ENCODE data around the gene LPP.

LPP gene

GRCh38 chr3:188198001-188198400, 44.0 kb downstream of the LPP start:
- no peak for DNase-seq (ENCODE audit: extremely low spot score)
- ChIA-PET CTCF (no interaction called here), POLR2A (no interaction called here)
- TF ChIP-seq ARNT (IDR thresholded peaks at IDR 0.05) (no peak), LEF1 (IDR thresholded peaks at IDR 0.05; ENCODE audit: borderline replicate concordance) (no peak), TARDBP (IDR thresholded peaks at IDR 0.05) (no peak)

GRCh38 chr3:188198760-188199327, 44.9 kb downstream of the LPP start:
- POLR2A ChIA-PET: no interaction called here
- CTCF ChIA-PET: no interaction called here
- DNase-seq (ENCODE audit: extremely low spot score): no peak
- no peak for TF ChIP-seq SUZ12 (IDR thresholded peaks at IDR 0.05)
- TF ChIP-seq CTBP1 (IDR thresholded peaks at IDR 0.05; ENCODE audit: borderline replicate concordance): no peak
- TF ChIP-seq ELF4 (IDR thresholded peaks at IDR 0.05): no peak
- no peak for TF ChIP-seq PKNOX1 (IDR thresholded peaks at IDR 0.05)
- TF ChIP-seq HDGF (IDR thresholded peaks at IDR 0.05; ENCODE audit: borderline replicate concordance): no peak
- TF ChIP-seq FOXA1 (IDR thresholded peaks at IDR 0.05): no peak
- no peak for TF ChIP-seq NFRKB (IDR thresholded peaks at IDR 0.05)
- TF ChIP-seq SP1 (IDR thresholded peaks at IDR 0.05): no peak
- no peak for TF ChIP-seq FOXM1 (IDR thresholded peaks at IDR 0.05; ENCODE audit: borderline replicate concordance)

GRCh38 chr3:188199386-188199785, 45.4 kb downstream of the LPP start:
- POLR2A ChIA-PET: no interaction called here
- CTCF ChIA-PET: no interaction called here
- no peak for DNase-seq (ENCODE audit: extremely low spot score)
- TF ChIP-seq FOXM1 (IDR thresholded peaks at IDR 0.05; ENCODE audit: borderline replicate concordance) (no peak), NFRKB (IDR thresholded peaks at IDR 0.05) (no peak), LEF1 (IDR thresholded peaks at IDR 0.05; ENCODE audit: borderline replicate concordance) (no peak), TARDBP (IDR thresholded peaks at IDR 0.05) (no peak), SP1 (IDR thresholded peaks at IDR 0.05) (no peak), SUZ12 (IDR thresholded peaks at IDR 0.05) (no peak), FOXA1 (IDR thresholded peaks at IDR 0.05) (no peak), PKNOX1 (IDR thresholded peaks at IDR 0.05) (no peak), ARNT (IDR thresholded peaks at IDR 0.05) (no peak), FOXK2 (IDR thresholded peaks at IDR 0.05) (no peak), ZNF384 (IDR thresholded peaks at IDR 0.05) (no peak)

GRCh38 chr3:188200481-188200880, 46.5 kb downstream of the LPP start:
- TF ChIP-seq SP1 (IDR thresholded peaks at IDR 0.05) (no peak), FOXM1 (IDR thresholded peaks at IDR 0.05; ENCODE audit: borderline replicate concordance) (no peak), LEF1 (IDR thresholded peaks at IDR 0.05; ENCODE audit: borderline replicate concordance) (no peak), FOXA1 (IDR thresholded peaks at IDR 0.05) (no peak), ZNF384 (IDR thresholded peaks at IDR 0.05) (no peak), ELF4 (IDR thresholded peaks at IDR 0.05) (no peak), BHLHE40 (IDR thresholded peaks at IDR 0.05; ENCODE audit: borderline replicate concordance) (no peak), ARNT (IDR thresholded peaks at IDR 0.05) (no peak), L3MBTL2 (conservative IDR thresholded peaks at IDR 0.05) (no peak), HDGF (IDR thresholded peaks at IDR 0.05; ENCODE audit: borderline replicate concordance) (no peak), CTBP1 (IDR thresholded peaks at IDR 0.05; ENCODE audit: borderline replicate concordance) (no peak), PKNOX1 (IDR thresholded peaks at IDR 0.05) (no peak), TARDBP (IDR thresholded peaks at IDR 0.05) (no peak), SUZ12 (IDR thresholded peaks at IDR 0.05) (no peak), NFRKB (IDR thresholded peaks at IDR 0.05) (no peak), FOXK2 (IDR thresholded peaks at IDR 0.05) (no peak)
- no peak for DNase-seq (ENCODE audit: extremely low spot score)
- CTCF ChIA-PET: no interaction called here
- POLR2A ChIA-PET: no interaction called here

GRCh38 chr3:188202358-188203138, 48.6 kb downstream of the LPP start:
- ChIA-PET POLR2A (no interaction called here), CTCF (interaction anchor here (0.6 kb wide), 1 partner anchor 71 kb away, joined by 7 read pairs; no protein-coding TSS in a partner anchor)
- TF ChIP-seq SUZ12 (IDR thresholded peaks at IDR 0.05) (no peak), BHLHE40 (IDR thresholded peaks at IDR 0.05; ENCODE audit: borderline replicate concordance) (no peak), HDGF (IDR thresholded peaks at IDR 0.05; ENCODE audit: borderline replicate concordance) (no peak), NFRKB (IDR thresholded peaks at IDR 0.05) (no peak), FOXA1 (IDR thresholded peaks at IDR 0.05) (no peak), L3MBTL2 (conservative IDR thresholded peaks at IDR 0.05) (no peak), PKNOX1 (IDR thresholded peaks at IDR 0.05) (no peak), CTBP1 (IDR thresholded peaks at IDR 0.05; ENCODE audit: borderline replicate concordance) (no peak), FOXM1 (IDR thresholded peaks at IDR 0.05; ENCODE audit: borderline replicate concordance) (no peak), LEF1 (IDR thresholded peaks at IDR 0.05; ENCODE audit: borderline replicate concordance) (no peak), ZNF384 (IDR thresholded peaks at IDR 0.05) (no peak), TARDBP (IDR thresholded peaks at IDR 0.05) (no peak), ELF4 (IDR thresholded peaks at IDR 0.05) (no peak), ARNT (IDR thresholded peaks at IDR 0.05) (no peak)
- peak; percentile 16 for DNase-seq (ENCODE audit: extremely low spot score)
